ENCODE measurements around the gene IL32.
"Not testable (repeated sequence)": the region's sequence is repeated elsewhere in the genome, so short reads cannot be mapped to it uniquely, and the experiment has no call there.

IL32 gene

DNA sequence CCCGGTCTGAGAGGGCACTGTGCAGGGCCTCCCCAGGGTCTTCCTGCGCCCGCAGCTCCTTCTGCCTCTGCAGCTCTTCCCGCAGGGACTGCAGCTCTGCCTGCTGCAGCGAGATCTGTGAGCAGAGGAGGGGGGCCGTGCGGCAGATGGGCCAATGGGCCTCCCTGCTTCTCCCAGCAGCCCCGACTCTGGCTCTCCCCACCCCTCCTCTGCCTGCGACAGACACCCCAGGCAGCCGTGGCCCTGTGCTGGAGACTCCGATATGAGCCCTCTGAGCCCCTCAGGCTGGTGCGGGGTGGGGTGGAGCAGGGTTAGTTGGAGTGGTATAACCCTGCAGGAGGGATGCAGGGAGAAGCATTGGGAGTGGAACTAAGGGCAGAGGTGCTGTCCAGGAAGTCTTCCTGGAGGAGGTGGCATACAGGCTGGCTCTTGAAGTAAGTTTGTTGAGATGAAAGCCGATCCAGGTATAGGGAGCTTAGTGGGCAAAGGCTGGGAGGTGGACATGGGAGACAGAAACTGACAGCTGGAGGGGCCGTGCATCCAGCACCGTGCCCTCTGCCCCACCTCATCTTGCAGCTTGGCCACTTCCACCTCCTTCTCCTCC is 36.6 kb upstream of the IL32 start:
- peak; percentile 46 for DNase-seq

DNA sequence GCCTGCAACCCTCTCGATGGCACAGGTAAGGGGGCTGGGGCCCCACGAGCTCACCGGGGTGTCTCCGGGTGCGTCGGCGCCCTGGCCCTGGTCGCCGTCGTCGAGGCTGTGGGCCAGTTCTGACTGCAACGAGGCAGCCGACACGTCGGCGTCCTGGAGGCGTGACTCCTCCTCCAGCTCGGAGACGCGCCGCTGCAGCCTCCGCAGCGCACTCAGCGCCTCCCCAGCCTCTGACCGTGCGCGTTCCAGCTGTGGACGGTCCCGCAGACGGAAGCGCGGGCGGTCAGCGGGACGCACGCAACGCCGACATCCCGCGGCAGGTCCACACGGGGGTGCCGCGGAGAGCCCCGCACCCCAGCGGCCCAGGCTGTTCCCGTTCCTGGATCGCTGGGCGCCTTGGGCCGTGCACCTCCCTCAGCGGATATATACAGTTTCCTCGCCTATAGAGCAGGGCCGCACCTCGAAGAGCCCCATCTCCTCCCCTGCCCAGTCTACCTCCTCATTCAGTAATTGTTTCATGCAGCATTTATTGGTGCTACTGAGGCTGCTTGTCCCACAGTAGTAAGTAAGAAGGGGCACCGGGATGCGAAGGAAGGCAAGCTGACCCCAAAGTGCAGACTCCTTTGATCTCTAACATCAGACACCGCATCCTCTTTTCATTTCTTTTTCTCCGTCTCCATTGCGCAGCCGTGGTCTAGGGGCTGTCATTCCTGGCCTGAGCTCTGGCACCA is 35.8 kb upstream of the IL32 start:
- peak; percentile 39 for DNase-seq

DNA sequence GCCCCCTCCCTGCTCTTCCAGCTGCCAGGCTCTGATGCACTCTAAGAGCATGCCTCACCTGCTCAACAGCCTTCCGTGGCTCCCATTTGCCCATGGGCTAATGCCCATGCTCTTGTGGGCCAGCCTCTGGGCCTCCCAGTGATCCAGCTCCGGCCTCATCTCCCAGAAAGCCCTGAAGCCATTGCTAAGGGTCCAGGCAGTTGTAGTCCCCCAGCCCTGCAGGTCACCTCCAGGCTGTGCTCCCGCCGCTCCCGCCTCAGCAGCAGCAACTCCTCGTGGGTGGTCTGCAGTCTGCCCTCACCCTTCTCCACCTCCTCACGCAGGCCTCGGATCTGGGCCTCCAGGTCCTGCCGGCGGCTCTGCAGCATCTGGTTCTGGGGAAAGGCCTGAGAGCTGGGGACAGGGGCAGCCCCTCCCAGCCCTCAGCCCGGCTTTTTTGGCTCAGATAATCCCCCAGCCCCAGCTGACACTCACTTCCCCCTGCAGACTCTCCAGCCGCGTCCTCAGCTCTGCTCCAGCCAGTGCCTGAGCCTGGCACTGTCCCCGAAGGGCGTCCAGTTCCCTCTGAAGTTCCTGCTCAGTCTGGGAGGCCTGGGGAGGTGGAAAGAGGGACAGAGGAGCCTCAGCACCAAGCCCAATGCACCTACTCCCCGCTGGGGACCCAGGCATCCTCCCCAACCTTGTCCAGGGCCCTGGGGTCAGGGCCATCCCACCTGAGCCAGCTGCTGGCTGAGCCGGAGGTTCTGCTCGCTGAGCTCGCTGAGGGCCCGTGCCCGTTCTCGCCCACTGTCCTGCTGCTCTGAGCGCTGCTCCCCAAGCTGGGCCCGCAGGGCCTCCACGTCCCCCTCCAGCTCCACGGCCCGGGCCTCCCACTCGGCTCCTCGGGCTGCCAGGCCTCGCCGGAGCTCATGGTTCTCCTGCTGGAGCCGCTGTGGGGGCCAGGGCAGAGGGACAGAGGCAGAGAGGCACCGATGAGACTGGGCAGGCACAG is 34.9 kb upstream of the IL32 start:
- DNase-seq: no peak

DNA sequence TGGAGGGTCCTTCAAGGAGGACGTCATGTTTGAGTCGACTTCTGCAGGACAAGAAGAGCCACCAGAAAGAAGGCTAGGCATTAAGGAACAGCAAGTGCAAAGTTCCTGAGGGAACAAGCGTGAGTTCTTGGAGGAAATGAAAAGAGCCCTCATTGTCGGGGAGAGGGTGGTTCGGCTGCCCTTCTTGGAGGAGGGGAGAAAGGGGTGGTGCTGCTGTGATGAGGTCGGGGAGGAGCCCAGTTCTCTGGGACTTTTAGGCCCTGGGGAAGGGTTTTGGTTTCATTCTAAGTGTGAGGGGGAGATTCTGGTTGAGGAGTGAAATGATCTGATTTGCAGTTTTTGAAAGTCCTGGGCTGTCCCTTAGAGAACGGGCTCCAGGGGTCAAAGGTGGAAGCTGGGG is 32.8 kb upstream of the IL32 start:
- DNase-seq: no peak

DNA sequence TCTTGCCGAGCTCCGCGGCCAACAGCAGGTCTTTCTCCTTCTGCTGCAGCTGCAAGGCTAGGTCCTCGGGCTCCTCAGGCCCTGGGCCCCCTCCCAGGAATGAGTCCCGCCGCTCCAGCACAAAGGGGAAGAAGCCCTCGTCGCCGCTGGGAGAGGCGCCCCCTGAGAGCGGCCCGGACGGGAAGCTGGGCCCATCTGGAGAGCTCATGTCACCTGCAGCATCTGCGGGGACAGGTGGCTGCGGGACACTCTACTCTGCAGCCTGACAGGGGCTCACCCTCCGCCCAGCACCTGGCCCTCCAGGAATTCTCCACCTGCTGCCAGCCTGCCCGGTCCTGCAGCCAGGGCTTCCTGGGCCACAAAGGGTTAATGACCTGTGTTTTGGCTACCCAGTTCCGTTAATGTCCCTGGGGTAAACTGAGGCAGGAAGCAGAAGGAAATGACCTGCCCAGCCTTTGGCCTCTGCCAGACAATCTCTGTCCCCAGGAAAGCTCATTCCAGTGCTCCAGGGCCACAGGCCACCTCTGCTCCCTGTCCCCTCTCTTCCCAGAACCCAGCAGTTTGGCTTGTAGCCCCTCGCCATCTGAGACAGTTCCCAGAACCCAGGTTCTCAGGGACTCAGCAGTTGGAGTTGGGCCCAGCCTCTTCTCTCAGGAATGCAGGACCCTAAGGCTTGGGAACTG is 30.0 kb upstream of the IL32 start:
- peak; percentile 11 for DNase-seq

DNA sequence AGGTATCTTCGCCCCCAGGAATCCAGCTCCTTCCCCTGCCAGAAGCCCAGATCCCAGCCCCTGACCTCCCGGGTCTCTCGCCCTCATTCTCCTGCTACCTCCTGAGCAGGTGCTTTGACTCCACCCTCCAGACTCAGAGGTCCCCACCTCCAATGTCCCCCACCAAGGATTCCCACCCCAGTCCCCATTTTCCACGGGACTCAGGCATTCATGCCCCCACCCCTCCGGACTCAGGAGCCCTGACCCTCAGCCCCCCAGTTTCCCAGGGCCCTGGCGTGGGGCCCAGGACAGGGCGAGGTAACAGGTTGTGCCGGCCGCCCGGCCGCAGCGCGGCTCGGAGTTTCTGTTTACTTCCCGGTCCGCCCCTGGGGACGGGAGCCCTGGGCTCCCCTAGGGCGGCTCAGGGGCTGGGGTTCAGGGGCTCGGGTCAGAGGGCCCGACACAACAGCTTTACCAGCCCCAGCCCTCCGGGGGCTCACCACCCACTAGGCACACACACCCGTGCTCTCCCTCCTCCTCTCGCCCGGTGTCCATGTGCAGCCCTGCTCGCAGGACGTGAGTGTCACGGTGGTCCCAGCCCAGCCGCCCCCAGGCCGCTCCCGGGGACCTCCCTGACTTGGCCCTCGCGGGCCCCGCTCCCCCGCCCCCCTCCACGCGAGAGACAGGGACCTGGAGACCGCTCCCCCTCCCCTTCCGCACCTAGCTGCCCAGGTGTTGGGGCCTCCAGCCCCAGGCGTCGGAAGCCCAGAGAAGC is 29.3 kb upstream of the IL32 start:
- DNase-seq: no peak

DNA sequence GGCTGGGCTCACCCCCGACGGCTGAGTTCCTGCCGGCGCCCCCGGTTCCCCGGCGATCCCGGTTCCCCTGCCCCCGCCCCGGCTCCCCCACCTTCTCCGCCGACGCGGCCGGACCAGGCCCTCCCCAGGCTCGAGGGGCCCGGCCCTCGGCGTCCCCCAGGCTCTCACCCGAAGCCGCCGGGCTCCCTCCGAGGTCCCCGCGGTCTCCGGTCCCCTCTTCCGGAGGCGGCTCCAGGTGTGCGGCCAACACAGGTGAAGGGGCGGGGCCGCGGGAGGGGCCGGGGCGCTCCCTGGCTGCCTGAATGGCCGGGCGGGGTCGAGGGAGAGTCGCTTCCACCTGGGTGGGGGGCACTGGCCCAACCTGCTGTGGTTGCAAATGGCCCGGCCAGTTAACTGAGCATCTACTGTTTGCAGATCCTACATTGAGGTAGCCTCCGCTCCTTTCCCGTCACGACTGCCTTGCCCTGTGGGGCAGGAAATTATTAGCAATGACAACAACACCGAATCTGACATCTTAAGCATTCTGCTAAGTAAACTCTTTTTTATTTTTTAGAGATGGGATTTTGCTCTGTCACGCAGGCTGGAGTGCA is 28.6 kb upstream of the IL32 start, which contains the start of gene BICDL2:
Gene BICDL2 (minus strand): TSS at position 219 of the 590 bp plus-strand sequence. CDS start 1,448 bp downstream, outside the sequence.
- DNase-seq: no peak

DNA sequence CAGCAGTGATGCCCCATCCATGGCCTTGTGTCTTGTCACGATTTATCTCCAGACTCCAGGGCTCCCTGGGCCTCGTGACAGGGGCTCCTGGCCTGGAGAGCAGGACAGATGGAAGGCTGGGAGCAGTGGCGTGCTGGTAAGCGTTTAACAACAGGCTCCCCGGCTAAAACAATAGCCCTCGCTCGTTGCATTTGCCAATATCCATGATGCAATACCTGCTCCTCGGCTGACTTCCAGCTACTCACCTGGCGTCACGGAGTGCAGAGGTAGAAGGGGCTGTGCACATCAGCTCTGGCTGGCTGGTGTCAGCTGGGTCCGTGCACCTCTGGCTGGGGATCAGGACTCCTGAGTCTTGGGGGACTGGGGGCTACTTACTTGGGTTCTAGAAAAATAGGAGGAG is 27.2 kb upstream of the IL32 start:
- no peak for DNase-seq

DNA sequence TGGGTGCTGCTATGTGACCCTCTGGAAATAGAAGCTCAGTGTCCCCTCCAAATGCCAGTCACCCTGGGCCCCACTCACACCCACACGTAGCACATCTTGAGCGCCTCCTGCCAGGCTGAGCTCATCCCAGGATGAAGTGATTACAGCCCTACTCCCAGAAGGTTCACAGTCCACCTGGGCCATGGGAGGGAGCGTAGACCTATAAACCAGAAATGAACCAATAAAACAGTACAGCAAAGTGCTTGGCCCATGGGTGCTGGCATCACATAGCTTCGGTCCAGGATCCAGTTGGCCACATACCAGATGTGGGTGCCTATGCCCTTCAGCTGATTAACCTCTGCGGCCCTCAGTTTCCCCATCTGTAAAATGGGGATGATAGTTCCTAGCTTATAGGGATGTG is 26.5 kb upstream of the IL32 start:
- DNase-seq: no peak

DNA sequence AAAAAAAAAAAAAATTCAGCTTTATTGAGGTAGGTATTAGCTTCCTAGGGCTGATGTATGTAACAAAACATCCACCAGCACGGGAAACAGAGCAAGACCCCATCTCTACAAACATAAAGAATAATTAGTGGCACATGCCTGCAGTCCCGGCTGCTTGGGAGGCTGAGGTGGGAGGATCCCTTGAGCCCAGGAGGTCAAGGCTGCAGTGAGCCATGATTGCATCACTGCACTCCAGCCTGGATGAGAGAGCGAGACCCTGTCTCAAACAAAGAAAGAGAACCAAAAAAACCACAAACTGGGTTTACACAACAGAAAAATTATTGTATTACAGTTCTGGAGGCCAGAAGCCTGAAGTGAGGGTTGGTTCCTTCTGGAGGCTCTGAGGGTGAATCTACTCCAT is 23.1 kb upstream of the IL32 start:
- no peak for DNase-seq

DNA sequence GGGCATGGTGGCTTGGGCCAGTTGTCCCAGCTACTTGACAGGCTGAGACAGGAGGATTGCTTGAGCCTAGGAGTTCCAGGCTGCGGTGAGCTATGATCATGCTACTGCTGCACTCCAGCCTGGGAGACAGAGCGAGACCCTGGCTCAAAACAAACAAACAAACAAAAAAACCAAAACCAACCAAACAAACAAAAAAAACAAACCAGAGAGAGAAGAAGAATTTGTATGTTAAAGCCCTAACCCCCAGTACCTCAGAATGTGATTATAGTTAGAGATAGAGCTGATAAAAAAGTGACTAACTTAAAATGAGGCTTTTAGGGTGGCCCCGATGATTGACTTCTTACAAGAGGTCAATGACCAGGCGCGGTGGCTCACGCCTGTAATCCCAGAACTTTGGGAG is 20.7 kb upstream of the IL32 start:
- DNase-seq: no peak

DNA sequence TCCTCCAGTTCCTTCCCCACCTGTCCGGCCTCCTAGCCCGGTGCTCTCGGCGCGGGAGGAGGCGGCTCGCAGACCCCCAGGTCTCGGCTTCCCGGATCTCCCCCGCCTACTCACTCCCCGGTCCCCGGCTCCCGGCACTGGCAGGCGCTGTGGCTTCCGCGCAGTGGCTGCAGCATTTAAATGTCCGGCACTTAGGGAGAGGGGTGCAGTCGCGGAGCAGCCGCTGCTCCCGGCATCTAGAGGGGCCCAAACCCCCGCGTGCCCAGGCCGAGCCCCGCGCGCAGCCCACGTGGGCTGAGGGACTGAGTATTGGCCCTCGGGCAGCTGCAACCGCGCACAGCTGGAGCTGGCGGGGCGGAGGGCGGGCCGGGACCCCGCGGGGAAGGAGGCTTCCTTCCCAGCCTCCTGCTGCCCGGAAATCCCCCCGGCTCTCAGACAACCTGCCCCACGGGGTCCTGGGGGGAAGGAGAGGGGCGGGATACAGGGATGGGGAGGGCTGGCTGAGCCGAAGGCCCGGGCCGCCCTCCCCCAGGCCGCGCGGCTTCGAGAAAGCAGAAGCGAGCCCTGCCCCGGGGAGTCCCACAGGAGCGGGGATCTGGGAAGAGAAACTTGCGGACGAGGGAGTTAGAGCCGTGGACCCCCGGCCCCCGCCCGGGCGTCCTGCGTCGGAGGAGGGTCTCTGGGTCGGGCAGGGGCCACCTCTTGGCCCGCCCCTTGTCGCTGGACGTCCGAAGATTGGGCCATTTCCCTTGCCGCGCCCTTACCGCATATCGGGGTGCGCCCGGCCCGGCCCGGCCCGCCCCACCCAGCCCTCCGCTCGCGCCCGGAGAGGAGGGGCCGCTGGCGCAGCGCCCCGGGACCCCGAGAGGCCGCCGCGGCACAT is 19.4 kb upstream of the IL32 start, which contains the start of gene MMP25:
Gene MMP25 (plus strand): TSS at position 804 of the 883 bp plus-strand sequence. CDS start 357 bp downstream, outside the sequence.
- DNase-seq: peak; percentile 60

DNA sequence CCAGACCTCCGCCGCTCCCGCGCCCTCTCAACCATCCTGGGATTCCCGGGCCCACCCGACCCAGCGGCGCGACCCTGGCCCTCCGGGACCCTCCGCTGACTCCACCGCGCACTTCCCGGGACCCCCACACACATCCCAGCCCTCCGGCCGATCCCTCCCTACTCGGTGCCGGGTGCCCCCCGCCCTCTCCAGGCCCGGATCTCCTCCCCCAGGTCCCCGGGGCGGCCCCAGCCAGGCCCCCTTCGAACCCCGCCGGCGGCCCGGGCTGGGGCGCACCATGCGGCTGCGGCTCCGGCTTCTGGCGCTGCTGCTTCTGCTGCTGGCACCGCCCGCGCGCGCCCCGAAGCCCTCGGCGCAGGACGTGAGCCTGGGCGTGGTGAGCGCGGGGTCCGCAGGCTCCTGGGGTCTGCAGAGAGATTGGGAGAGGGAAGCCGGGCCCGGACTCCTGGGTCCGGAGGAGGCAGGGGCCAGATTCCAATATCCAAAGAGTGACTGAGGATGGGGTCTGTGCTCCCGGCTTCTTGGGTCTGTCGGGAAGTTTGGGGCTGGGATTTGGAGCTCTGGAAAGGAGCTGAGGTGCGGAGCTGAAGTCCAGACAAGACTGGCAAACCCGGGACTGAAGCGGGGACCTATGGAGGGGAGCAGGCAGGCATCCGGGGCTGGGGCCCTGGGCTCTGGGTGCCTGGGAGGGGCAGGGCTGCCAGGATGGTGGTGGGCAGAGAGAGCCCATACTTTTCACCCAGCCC is 18.6 kb upstream of the IL32 start:
- DNase-seq: peak; percentile 25

DNA sequence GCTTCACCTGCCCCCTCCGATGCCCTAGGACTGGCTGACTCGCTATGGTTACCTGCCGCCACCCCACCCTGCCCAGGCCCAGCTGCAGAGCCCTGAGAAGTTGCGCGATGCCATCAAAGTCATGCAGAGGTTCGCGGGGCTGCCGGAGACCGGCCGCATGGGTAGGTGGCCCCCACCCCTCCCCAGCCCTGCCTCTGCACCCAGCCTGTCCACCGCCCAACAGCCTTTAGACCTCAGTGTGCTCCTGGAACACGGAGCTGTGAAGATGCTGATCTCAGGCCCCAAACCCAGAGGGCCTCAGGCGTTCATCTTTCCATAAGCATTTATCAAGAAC is 18.1 kb upstream of the IL32 start:
- no peak for DNase-seq

DNA sequence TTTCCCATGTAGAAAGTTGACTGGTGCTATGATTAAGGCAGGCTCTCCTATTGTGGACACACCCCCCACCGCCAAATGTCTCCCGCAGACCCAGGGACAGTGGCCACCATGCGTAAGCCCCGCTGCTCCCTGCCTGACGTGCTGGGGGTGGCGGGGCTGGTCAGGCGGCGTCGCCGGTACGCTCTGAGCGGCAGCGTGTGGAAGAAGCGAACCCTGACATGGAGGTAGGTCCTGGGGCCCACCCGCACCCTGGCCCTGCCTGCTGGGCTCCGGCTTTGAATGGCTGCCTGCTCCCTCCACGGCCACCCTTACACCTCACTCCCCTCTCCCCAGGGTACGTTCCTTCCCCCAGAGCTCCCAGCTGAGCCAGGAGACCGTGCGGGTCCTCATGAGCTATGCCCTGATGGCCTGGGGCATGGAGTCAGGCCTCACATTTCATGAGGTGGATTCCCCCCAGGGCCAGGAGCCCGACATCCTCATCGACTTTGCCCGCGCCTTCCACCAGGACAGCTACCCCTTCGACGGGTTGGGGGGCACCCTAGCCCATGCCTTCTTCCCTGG is 15.4 kb upstream of the IL32 start:
- DNase-seq: no peak

DNA sequence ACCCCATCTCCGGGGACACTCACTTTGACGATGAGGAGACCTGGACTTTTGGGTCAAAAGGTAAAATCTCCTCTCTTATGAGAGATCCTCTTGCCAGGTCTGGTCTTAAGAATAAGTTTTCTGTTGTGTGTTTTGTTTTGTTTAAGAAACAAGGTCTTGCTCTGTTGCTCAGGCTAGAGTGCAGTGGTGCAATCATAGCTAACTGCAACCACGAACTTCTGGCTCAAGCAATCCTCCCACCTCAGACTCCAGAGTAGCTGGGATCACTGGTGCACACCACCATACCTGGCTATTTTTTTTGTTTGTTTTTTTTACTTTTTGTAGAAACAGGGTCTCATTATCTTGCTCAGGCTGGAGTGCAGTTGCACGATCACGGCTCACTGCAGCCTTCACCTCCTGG is 15.0 kb upstream of the IL32 start:
- no peak for DNase-seq

DNA sequence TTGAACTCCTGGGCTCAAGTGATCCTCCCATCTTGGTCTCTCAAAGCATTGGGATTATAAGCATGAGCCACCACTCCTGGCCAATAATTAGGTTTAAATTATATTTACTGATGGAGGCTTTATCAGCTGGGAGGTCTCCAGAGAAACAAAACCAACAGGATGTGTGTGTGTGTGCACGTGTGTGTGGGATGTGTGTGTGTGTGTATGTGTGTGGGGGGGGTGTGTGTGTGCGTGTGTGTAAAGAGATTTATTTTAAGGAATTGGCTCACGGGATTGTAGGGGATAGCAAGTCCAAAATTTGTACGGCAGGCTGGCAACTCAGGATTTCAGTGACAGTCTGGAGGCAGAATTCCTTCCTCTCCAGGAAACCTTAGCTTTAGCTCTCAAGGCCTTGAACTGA is 14.4 kb upstream of the IL32 start:
- no peak for DNase-seq

DNA sequence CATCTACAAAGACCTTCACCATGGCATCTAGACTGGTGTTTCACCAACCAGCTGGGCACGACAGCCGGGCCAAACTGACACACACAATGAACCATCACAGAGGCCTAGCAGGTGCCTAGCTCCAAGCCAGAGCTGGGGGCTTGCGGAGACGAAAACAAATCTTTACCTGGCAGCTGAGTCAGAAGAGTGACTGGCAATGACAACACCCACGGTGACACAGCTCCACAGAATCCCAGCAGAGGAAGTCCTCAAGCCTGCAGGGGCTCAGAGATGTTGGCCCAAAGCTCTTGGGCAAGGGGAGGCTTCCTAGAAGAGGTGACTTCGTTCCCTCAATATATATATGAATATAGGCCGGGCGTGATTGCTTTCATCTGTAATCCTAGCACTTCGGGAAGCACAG is 13.9 kb upstream of the IL32 start:
- DNase-seq: no peak

DNA sequence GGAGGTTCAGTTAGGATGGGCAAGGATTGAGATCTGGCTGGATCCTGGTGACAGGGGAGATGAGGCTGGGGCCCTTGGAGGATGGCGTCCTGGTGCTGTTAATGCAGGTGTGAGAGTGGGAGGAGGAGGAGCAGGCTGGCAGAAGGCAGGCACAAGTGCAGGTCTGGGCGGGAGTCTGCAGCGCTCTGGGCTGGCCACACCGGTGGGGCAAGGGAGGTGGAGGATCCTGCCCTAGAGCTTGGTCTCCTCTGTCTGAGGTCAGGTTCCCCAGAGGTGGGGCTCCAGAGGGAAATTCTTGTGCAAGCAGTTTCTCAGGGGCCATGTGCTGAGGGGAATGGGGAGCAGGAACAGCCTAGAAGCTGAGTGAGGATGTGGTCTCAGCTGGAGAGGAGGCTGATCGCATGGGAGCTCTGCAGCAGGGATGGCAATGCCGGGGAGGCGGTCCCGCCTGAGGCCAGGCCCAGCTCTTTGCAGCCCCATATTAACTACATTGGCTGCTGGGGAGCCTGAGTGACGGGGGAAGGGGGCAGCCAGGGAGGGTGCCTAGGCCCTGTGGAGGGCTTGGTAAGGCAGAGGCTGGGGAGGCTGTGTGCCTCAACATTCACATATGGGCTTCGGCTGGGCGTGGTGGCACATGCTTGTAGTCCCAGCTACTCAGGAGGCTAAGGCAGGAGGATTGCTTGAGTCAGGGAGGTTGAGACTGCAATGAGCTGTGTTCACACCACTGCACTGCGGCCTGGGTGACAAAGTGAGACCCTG is 12.7 kb upstream of the IL32 start:
- not testable (repeated sequence) for DNase-seq

Measured in eye (tissue), 1 donor.